HG03103 (cell line): ENCODE measurements around the gene OR52N5.

Experiments used
- ATAC-seq: cut with Tn5 transposase; IDR thresholded peaks from one replicate; pipeline ENCODE4 v1.9.1; 2021; ENCODE audit warnings: low read depth; ENCODE audit not compliant: unreplicated experiment

Gene OR52N5

GRCh38 chr11:5783255-5783654 lies at the start of gene OR52N5:
OR52N5 (minus strand) TSS chr11:5783355; CDS start chr11:5778634, 4,721 bp downstream.
- no peak for ATAC-seq

- no peak for ATAC-seq
Observed at GRCh38 chr11:5831196-5831829, 48.2 kb upstream of the OR52N5 start.

GRCh38 chr11:5818245-5818886 lies 35.2 kb upstream of the OR52N5 start:
- ATAC-seq: peak; percentile 45

- peak; percentile 48 for ATAC-seq
Observed at GRCh38 chr11:5815534-5815933, 32.4 kb upstream of the OR52N5 start.

DNA sequence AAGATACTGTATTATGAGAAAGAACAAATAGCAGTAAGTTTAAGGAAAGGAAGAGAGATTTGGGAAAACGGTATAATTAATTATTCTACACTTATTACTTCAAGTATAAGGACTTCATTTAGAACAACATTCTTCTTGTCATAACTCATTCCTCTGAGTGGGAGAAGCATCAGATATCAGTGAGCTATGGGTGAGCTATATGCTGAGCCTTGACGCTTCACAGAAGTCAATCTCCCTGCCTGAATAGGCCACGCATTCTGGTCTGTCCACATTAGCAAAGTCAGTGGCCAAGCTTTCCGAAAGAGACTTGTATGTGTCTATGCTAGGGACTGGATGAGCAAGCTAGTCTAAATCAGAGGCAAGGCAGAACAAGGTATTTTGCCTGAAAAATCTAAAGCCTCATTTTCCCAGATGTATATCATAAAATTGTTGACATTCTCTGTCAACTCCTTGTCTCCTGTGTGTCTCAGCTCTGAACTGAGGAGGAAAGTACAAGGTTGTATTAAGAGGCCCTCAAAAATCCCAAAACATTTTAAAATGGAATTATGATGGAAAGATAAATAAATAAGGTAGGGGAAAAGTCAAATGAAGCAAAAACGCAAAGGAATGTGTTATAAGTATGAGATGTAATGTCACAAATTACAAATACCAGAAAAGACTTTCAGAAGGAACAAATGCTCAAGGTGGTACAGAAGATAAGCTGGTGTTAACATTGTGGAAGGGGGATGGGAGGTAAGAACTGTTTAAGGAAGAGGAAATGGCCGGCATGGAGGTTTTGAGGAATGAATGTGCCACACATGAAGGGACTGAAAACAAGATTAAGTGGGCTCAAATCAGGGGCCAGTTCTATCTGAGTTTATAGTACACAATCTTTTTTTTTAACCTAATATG lies 27.0 kb upstream of the OR52N5 start:
- no peak for ATAC-seq

- peak; percentile 30 for ATAC-seq
Observed at GRCh38 chr11:5809122-5809519, 26.0 kb upstream of the OR52N5 start.

- ATAC-seq: peak; percentile 85
Observed at GRCh38 chr11:5808500-5809121, 25.5 kb upstream of the OR52N5 start, which contains the start of gene OR52N2. OR52N2 (plus strand) TSS chr11:5808924; CDS start chr11:5820336, 11,412 bp downstream.

DNA sequence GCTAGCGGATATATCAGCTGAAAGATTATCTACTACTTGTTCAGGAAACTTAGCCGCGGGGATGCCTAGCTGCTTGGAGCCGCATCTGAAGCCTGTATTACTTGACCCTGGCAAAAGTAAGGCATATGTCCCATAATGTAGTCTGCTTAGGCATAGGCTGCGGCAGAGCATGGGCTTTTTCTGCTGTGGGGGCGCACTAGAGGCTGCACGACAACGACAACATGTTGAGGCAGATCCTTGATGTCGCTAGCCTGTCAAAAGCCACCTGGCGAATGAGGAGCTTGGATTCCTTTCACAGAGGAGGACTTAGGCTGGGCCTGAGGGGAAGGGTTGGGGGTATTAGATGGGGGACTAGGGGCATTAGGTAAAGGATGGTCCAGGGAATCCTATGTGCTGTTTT lies 24.4 kb upstream of the OR52N5 start:
- ATAC-seq: no peak

- no peak for ATAC-seq
Observed at GRCh38 chr11:5803982-5804381, 20.8 kb upstream of the OR52N5 start.

GRCh38 chr11:5796541-5796940 lies 13.4 kb upstream of the OR52N5 start:
- no peak for ATAC-seq

DNA sequence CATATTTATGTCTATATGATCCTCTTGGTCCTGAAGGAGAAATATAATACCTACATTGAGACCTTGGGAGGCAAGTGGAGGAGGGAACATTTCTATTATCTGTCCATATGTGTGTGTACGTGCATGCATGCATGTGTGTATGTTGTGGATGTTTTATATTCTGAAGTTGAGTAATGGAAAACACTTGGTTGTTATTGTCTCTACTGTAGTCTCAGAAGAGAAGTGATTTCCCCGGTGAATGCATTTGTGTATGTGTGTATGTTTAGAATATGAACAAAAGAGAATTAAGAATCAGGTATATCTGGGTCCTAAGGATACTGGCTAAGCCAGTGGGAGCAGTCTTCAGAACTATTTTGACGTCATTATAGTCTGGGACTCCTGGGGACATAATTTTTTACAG lies 8.0 kb upstream of the OR52N5 start, which contains the start of gene OR52N1:
Gene OR52N1 (minus strand): TSS at position 101 of the 400 bp plus-strand sequence. CDS start 2,449 bp downstream, outside the sequence.
- no peak for ATAC-seq

- ATAC-seq: no peak
Observed at GRCh38 chr11:5767056-5767455, 16.1 kb downstream of the OR52N5 start.

GRCh38 chr11:5753943-5754342 lies 29.2 kb downstream of the OR52N5 start, which contains the start of gene OR52N4:
OR52N4 (plus strand) TSS chr11:5754243; CDS start chr11:5754741, 498 bp downstream.
- no peak for ATAC-seq

DNA sequence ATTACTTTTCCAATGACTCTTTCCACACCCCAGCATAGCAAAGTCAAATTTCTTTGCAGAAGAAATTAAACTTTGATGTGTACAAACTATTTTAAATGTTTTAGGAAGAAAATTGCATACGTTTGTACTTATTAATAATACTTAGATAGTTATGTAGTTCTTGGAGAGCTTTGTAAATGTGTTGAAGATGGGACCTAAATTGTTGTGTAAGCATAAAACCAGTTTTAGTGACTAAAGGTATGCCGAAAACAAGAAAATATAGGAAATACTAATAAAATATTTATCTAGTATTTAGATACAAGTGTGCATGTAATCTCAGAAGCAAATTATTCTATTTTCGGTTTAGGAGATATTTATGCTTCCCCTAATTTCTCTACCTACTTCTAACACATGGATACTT lies 33.3 kb downstream of the OR52N5 start:
- no peak for ATAC-seq

DNA sequence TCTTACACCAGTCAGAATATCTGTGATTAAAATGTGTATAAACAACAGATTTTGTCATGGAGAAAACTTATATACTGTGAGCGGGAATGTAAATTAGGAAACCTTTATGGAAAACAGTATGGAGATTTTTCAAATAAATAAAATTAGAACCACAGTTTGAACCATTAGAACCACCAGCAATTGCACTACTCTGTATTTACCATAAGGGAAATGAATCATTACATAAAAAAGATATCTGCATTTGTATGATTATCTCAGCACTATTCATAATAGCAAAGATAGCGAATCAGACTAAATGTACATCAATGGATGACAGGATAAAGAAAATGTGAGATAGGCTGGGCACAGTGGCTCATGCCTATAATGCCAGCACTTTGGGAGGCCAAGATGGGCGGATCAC lies 36.5 kb downstream of the OR52N5 start:
- ATAC-seq: no peak

DNA sequence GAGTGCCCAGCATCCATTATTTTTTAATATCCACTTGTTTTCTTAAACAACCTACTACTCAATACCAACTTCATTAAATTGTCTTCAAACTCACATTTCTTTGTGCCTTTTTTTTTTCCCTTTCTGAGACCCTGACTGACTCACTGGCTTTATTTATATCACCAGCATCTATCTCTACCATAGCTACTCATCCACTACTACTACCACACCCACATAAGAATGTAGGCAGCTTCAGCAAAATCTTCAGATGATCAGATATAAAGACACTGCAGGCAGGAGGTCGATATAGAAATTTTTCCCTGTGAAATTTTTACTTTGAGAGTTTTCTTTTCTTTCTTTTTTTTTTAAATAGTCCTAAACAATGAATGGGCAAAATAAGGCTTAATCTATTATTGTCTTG lies 44.7 kb downstream of the OR52N5 start:
- ATAC-seq: no peak

DNA sequence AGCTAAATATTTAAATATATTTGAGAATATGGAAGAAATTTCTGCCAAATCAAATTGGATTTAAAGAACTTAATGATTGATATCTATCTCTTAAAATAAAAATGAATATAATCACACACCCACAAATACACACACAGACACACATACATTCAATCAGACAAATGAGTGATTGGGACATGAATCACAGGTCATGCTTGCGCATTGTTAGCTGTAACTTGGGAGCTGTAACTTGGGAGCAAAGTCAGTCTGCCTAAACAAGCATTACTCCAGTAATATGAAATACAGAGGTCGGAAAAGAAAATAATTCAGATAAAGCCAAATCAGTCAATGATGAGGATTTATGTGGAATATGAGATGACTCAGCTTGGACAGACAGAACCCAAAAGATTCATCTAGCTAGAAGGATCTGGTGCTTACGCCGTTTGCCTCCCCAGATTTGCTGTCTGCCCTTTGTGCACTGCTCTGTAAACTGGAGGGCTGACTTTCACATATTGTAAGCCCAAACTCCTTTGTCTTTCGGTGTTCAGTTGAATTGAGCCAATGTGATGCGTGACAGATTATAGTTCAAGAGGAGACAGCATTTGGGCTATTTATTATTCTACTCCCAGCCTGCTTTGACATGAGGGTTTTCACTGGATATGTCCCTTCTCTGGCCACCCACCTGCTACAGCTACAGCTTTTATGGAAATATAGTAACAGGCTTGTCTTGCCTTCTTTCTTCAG lies 45.3 kb downstream of the OR52N5 start:
- ATAC-seq: no peak

- ATAC-seq: no peak
Observed at GRCh38 chr11:5737091-5737490, 46.1 kb downstream of the OR52N5 start.

GRCh38 chr11:5736396-5736795 lies 46.8 kb downstream of the OR52N5 start, which contains the start of gene OR56B1:
OR56B1 (plus strand) TSS chr11:5736448; CDS start chr11:5736517, 69 bp downstream.
- ATAC-seq: no peak

DNA sequence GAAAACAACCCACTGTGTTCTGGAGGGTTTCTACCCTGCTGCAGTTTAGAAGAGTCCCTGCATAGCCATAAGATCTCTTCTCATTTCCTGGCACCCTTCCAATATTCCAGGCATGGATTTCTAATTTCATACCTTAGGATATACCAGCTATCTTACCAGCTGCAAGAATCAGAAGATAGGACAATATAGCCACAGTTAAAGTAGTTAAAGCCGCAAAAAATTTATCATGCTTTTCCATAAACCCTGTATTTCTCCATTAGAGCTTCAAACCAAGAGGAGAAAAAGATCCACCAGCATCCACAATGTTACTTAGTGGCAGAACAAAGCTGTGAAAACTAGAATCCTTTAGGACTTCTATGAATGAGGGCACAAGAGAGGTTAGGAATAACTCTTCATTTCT lies 55.5 kb downstream of the OR52N5 start:
- no peak for ATAC-seq
